GM08714 (cell line): Measurements from ENCODE around the gene KIFAP3.
"Not testable (repeated sequence)": the region's sequence is repeated elsewhere in the genome, so short reads cannot be mapped to it uniquely, and the experiment has no call there.

Experiments
- H3K4me3 ChIP-seq: fragments of 200-500 bp; sonication (Bioruptor generic); 2 replicates; pipeline ENCODE4 v1.5.1; 2014; ENCODE audit warnings: mild to moderate bottlenecking, low read length, inconsistent platforms
- ZNF274 ChIP-seq: IDR thresholded peaks from 2 replicates; pipeline ENCODE4 v1.6.1; 2012; ENCODE audit warnings: mild to moderate bottlenecking, low read depth, low read length

KIFAP3 gene

DNA sequence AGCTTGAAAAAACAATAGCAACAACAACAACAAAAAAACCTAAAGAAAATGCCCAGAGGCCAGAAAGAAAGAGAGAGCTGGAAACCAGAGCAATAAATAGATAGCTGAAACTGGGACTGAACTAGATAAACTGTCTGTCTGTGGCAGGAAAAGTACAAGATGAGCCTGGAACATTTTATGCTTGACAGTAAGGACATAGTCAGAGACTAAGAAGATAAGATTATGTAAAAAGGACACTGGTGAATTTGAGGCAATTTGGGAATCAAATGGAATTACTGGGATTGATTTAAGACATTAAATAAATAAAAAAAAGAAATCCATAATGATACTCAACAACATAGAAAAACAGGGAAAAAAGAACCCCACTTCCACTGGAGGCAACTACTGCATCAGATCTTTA is 1.7 kb upstream of the KIFAP3 start:
- no peak for TF ChIP-seq ZNF274

DNA sequence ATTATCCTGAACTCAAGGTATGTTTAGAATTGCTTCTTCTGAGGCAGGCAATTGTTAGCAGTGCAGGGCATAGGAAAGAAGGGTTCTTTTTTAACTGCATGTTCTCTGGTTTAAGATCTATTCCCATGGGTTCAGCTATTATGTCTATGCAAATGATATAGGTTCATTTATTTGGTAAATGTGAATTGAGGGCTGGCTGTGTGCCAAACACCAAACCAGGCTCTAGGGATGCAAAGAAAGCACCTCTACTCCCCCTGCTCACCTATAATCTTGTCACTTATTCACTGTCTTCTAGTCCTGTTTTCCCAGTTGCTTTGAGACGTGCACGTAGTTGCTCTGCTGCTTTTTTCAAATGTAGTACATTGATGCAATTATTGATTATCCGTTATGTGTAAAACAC is 691 bp upstream of the KIFAP3 start:
- H3K4me3 ChIP-seq, result peak overlapping the region; percentile 52; the same call in 1 of the 2 replicates
- no peak for TF ChIP-seq ZNF274

More for the DNA sequence above, 1.7 kb upstream of the KIFAP3 start:
- H3K4me3 ChIP-seq, result no peak overlapping the region

- TF ChIP-seq ZNF274, result no peak
Observed at GRCh38 chr1:170073893-170074249, 624 bp downstream of the KIFAP3 start.

DNA sequence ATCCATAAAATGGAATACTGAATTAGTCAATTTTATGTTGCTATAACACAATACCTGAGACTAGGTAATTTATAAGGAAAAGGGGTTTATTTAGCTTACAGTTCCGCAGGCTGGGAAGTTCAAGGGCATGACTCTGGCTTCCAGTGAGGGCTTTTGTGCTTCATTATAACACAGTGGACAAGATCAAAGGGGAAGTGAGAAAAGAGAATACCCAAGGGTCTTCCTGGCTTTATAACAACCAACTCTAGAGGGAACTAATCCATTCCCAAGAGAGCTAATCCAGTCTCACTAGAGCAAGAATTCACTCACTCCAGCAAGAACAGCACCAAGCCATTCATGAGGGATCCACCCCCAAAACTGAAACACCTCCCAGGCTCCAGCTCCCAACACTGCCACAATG is 3.1 kb downstream of the KIFAP3 start:
- H3K4me3 ChIP-seq, result no peak overlapping the region; the same call in 1 of the 2 replicates
- no peak for TF ChIP-seq ZNF274

More at GRCh38 chr1:170073893-170074249, 624 bp downstream of the KIFAP3 start:
- H3K4me3 ChIP-seq, result peak overlapping the region; percentile 86

- peak overlapping the region; percentile 43; the same call in 1 of the 2 replicates for H3K4me3 ChIP-seq
Observed at GRCh38 chr1:170068923-170069322, 5.6 kb downstream of the KIFAP3 start.

GRCh38 chr1:170067253-170067819 is 7.2 kb downstream of the KIFAP3 start:
- TF ChIP-seq ZNF274, result no peak
- H3K4me3 ChIP-seq, result peak overlapping the region; percentile 53

More at GRCh38 chr1:170068923-170069322, 5.6 kb downstream of the KIFAP3 start:
- no peak for TF ChIP-seq ZNF274

GRCh38 chr1:170064821-170065220 is 9.7 kb downstream of the KIFAP3 start:
- H3K4me3 ChIP-seq, result no peak overlapping the region
- TF ChIP-seq ZNF274, result no peak

DNA sequence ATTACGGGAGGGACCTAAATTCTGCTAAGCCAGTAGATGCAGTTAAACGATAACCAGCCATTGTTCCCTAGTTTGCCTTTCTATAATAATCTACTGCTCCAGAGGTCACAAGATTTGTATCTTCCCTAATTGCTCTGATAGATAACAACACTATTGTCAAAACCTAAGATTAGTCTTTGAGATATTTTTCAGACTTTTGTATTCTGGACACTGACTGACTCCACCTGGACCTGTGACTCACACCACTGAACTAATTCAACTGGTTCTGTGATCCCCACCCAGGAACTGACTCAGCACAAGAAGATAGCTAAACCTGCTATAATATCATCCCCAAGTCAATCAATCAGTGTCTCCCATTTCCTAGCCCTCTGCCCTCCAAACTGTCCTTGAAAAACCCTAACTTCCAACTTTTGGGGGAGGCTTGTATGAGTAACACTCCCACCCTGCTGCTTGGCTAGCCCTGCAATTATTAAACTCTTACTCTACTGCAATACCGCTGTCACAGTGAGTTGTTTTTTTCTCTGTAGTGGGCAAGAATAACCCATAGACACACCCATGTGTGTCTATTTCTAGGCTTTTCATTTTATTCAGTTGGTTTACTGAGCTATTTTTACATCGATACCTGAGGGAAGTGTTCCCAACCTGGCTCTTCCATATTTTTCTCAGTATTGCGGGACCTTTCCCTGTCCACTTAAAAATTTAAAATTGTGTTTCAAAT is 11.2 kb downstream of the KIFAP3 start:
- no peak overlapping the region for H3K4me3 ChIP-seq
- TF ChIP-seq ZNF274, result no peak

DNA sequence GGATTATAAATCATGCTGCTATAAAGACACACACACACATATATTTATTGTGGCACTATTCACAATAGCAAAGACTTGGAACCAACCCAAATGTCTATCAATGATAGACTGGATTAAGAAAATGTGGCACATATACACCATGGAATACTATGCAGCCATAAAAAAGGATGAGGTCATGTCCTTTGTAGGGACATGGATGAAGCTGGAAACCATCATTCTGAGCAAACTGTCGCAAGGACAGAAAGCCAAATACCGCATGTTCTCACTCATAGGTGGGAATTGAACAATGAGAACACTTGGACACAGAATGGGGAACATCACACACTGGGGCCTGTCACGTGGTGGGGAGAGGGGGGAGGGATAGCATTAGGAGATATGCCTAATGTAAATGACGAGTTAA is 12.8 kb downstream of the KIFAP3 start:
- H3K4me3 ChIP-seq, result not testable (repeated sequence)

DNA sequence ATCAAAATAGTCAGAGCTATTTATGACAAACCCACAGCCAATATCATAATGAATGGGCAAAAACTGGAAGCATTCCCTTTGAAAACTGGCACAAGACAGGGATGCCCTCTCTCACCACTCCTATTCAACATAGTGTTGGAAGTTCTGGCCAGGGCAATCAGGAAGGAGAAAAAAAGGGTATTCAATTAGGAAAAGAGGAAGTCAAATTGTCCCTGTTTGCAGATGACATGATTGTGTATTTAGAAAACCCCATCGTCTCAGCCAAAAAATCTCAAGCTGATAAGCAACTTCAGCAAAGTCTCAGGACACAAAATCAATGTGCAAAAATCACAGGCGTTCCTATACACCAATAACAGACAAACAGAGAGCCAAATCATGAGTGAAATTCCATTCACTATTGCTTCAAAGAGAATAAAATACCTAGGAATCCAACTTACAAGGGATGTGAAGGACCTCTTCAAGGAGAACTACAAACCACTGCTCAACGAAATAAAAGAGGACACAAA is 14.4 kb downstream of the KIFAP3 start:
- not testable (repeated sequence) for H3K4me3 ChIP-seq

DNA sequence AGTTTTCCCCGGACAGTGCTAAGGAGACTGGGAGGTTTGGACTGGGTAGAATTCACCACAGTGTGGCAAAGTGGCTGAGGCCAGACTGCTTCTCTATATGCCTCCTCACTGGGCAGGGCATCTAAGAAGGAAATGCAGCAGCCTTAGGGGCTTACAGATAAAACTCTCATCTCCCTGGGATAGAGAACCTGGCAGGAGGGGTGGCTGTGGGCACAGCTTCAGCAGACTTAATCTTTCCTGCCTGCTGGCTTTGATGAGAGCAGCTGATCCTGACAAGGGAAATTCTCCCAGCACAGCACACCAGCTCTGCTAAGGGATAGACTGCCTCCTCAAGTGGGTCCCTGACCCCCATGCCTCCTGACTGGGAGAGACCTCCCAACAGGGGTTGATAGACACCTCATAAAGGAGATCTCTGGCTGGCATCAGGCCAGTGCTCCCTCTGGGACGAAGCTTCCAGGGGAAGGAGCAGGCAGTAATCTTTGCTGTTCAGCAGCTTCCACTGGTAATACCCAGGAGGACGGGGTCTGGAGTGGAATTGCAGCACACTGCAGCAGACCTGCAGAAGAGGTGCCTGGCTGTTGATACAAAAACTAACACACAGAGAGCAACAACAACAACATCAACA is 25.2 kb downstream of the KIFAP3 start:
- no peak for TF ChIP-seq ZNF274
- no peak overlapping the region for H3K4me3 ChIP-seq

DNA sequence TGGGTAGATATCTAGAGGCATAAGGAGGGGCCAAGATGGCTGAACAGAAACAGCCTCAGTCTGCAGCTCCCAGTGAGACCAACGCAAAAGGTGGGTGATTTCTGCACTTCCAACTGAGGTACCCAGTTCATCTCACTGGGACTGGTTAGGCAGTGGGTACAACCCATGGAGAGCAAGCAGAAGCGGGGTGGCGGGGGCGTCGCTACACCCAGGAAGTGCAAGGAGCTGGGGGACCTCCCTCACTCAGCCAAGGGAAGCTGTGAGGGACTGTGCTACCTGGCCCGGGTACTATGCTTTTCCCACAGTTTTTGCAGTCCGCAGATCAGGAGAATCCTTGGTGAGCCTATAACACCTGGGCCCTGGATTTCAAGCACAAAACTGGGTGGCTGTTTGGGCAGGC is 26.0 kb downstream of the KIFAP3 start:
- no peak for TF ChIP-seq ZNF274
- H3K4me3 ChIP-seq, result no peak overlapping the region

- TF ChIP-seq ZNF274, result no peak
- H3K4me3 ChIP-seq, result no peak overlapping the region
Observed at GRCh38 chr1:170044187-170044586, 30.3 kb downstream of the KIFAP3 start.

DNA sequence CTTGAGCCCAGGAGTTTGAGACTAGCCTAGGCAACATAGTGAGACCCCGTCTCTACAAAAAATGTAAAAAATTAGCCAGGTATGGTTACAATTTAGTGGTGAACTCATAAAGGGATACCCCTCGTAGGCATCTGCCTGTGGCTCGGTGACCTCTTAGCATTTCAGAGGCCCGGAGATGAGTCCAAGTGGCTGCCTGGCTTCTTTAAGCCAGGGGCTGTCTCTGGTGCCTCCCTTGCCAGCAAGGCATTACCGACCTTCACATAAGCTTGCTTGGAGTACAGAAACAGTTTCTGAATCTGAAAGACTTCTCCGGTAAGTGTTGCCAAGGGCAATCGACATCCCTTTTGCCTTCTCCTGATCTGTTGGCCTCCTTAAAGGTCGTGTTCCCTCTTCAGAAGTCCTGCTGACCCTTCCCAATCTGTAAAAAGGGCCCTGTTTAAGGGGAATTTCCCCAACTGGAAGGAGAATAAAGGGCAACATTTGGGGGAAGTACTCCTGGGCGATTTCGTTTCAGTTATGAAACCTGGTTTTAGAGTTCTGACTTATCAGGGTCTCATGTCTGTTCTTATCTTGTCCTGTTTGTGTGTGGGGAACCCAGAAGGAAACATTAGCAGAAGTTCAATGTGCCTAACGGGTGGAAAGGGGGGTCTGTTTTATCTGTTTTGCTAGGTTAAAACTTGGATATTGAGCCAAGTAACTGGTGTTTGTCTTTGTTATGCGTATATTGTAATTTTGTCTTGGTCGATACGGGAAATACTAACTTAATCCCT is 32.9 kb downstream of the KIFAP3 start:
- no peak overlapping the region for H3K4me3 ChIP-seq
- TF ChIP-seq ZNF274, result no peak
